Stimulated activated CD4-positive, alpha-beta T cell treated with anti-CD3 and anti-CD28 coated beads, Interleukin-15, amount 100 ng/mL, for 48 hours (primary cell): Measurements from ENCODE around the gene GFAP.
"Not testable (repeated sequence)": the region's sequence is repeated elsewhere in the genome, so short reads cannot be mapped to it uniquely, and the experiment has no call there.

ENCODE experiments used
- DNase-seq, 2 donors: peaks; one replicate each; pipeline ENCODE4 v3.0.0-alpha.2; 2020; ENCODE audit warnings: low read depth in 2 of 2

Gene GFAP

DNA sequence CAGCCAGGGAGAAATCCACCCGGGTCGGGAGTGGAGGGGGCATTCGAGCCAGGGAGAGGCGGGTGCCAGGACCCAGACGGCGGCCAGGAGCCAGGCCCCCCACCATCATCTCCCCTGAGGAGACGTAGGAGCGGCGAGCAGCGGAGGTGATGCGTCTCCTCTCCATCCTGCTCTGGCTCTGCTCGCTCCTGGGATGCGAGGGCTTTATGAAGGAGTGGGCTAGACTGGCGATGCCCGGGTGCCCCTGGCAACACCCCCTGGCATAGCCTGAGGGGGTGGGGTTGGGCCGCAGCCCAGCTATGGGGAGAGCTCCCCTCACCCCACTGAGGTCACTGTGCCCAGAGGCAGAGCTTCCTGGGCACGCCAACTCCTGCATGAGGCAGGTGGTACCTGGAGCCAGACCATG is at the start of gene GFAP:
GFAP (minus strand) TSS at position 180 of the 406 bp plus-strand sequence; CDS start at position 166, 14 bp downstream.
- DNase-seq = no peak

DNA sequence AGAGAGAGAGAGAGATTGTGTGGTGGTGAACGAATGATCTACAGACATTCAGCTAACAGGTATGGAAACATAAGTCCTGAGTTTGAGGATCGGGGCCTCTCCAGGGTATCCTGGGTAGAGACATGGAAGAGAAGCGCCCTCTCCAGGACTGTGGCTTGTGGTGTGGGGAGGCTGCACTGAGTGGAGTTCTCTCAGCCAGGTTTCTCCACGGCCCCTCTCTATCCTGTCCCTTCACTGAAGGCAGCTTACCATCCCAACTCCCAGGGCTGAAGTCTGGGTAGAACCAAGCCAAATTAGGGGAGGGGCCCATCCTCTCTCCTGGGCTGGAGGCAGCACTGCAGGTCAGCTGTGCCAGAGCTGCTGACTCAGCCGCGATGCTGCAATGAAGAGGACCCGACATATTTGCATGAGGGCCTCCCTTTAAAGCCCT is 46.6 kb upstream of the GFAP start:
- no peak for DNase-seq

DNA sequence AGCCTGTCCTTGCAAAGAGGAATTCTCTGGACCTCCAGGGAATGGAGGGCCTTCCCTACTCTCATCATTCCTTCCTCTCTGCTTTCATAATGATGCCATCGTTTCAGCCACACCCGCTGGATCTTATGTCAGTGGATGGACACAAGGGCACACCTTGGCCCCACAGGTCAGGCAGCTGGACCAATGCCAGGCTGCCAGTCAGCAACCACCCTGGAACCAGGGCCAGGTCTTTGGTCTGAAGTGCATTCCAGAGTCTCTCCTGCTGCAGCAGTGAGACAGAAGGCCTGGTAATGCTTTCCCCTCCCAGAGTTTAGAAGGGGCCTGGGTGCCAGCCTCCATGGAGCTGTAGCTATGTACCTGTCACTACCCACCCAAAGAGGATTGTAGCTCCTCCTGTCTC is 45.4 kb upstream of the GFAP start:
- no peak for DNase-seq

DNA sequence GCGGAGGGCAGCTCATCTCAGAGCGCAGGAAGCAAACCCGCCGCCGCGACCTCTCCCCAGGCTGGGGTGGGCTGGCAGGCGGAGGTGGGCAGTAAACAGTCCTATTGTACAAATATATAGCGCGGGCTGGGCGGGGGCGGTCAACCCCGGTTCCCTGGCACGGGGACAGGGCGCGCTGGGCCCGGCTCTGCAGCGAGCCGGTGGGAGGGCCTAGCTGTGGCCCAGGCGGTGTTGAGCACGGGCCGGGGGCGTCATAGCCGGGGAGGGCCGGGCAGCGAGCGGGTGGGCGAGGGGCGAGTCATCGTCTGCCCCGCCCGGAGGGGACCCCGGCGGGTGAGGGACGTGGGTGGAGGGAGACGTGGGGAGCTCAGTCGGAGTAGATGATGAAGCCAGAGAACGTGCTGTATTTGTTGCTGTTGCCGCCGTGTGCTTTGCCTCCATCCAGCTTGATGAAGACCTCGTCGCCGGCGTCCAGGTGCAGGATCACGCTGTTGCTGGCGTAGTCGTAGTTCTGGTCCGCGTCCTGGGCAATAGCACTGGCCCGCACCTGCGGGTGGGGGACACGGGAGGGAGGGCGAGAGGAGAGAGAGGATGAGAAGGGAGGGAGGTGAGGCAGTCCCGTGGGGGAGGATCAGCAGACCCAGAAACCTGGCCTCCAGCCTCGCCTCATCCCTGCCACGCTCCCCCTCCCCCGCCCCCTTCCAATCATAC is 44.7 kb upstream of the GFAP start:
- DNase-seq = no peak

DNA sequence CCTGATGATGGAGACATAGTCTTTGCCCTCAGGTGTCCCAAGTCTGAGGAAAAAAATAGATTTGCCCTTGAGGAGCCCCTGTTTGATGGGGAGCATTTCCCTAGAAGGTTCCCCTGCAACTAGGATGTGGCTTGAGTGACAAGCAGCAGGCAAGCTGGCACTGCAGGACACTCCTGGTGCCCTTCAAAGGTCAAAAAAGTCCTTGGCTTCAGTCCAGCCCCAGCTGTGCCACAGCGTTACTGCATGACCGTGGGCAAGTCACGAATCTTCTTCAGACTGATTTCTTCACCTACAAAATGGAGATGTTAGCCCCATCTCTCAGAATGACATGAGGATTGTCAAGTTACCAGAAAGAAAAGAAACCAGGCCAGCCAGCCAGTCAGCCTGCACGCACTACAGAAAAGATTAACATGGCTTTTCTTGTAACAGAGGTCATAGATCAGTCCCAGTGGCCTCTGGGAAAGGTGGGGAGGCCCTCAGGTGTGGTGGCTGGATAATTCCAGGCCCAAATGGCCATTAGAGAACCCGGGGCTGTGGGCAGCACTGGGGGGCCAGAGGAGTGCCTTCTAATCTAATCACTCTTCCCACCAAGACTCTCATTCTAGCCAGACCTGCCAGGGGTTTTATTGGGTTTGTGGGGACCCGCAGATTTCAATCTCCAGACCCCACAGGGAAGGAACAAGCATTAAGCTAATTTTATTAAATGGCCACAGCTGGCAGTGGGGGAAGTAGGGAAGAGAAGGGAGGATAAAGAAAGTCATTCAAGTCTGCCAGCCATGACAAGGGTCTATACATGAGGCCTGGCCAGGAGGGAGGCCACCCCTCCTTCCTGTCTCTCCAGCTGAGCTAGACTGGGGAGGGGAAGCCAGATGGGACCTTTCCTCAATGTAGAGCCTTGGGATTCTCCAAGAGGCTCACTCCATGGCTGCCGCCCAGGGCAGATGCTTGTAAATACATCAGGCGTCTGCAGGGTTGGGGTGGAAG is 42.0 kb upstream of the GFAP start:
- no peak for DNase-seq

DNA sequence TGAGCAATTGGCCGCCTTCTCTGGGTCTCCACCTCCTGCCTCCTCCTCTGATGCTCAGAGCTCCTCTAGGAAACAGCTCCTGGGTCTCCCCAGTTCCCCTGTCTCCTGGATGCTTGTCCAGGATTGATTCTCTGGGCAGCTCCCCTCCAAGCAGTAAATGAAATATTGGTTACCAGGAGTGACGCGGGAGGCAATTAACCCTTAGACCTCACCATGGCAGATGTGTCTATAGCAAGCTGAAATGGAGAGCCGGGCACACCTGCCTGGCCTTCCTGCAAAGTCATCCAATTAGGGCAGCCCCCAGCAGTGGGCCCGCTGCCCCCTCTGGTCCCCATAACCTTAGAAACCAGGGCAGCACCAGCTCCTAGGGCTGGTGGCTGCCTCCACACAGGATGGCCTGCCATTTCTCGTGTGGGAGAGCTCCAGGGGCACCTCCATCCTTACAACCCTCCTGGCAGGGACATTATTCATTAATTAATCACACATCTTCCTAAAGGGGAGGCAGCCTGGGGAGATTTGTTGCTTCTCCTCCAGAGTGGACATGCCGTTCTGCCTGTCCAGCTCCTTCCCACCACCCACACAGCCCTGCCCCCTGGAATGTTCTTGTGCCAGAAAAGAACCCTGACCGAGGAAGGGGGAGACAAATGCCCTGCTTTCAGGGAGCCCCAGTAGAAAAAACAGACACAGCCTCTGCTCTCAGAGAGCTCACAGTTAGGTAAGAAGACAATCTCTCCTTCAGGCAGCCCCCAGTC is 40.5 kb upstream of the GFAP start:
- no peak for DNase-seq

DNA sequence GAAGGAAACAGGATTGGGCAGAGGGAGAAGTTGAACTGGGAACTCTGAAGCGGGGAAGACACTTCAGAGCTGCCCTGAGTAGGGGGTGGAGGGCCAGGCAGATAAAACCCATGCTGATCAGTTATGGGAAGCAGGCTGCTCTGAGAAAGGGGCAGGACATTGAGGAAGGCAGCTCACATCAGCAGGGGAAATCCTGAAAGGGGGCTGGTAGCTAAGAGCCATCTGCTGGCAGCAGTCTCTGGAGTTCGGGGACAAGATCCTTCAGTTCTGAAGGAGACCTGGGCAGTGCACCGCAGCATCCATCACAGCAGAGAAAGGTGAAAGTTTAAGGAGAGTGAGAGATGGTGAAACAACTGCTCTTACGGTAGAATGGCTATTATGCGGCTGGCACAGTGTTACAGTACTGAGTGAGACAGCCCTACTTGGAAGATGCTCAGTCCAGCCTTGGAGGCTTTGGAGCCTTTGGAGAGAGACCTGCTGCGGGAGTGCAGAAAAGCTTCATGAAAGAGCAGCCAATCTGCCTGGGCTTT is 37.7 kb upstream of the GFAP start:
- DNase-seq = no peak

DNA sequence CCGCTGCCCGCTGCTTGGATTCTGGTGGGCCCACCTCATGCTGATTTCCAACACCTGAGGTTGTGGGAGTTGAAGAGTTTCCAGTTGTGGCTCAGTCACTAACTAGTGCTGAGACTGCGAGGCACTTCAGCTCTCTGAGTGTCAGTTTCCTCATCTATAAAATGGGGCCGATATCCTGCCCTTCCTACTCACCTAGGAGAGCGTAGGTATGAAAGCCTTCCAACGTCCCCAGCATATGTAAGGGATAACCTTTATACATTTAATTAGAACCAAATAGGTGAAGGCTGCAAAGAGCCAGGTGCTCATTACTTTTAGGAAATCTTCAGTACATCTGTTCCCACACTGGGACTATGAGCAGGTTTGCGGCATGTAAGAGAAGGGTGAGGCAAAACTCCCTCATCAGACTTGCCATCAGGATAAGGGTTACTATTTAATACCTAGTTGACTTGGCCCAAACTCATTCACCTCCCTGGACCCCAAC is 33.1 kb upstream of the GFAP start:
- no peak for DNase-seq

DNA sequence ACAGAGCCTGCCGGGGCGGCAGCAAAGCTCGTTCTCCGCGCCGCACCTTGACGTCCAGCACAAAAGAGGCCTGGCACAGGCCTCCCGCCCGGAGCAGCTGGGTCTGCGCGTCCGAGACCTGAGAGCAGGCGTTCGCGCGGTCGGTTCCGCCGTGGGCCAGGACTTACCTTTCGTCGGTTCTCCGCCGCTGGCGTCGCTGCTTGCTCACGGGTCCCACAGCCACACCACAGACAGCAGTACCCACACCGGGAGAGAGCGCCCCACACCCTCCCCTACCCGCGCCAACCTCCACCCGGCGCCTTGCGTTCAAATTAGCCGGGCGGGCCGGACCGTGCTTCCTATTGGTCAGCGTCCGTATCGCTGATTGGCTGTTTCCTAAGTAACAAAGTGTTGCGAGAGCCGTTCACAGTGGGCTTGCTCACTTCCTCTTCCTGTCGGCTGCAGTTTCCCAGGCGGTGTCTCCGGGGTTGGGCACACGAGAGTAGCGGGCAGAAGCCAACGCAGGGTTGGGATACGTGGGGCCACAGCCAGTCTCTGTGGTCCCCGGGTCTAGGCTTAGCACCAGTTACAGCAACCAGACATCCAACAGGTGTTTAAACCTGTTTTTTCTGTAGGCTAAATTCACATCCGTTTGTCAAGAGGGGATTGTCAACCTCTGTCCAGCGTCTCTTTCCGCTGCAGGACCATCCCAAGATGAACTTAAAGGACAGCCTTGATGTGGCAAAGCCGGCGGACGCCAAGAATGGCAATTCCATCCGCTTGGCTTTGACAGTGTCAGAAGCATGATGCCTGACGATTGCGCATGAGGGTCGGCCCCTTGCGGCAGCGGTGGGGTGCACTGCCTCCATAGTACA is 32.4 kb upstream of the GFAP start, which contains the start of gene KIF18B:
KIF18B (minus strand) TSS at position 313 of the 854 bp plus-strand sequence. CDS start 11,429 bp downstream, outside the sequence.
- DNase-seq = peak; percentile 89 to 92

DNA sequence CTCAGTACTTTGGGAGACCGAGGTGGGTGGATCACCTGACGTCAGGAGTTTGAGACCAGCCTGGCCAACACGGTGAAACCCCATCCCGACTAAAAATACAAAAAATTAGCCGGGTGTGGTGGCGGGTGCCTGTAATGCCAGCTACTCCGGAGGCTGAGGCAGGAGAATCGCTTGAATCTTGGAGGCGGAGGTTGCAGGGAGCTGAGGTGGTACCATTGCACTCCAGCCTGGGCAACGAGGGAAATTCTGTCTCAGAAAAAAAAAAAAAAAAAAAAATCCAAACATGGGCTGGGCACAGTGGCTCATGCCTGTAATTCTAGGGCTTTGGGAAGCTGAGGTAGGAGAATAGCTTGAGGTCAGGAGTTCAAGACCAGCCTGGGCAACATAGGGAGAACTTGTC is 30.4 kb upstream of the GFAP start:
- DNase-seq = not testable (repeated sequence)

DNA sequence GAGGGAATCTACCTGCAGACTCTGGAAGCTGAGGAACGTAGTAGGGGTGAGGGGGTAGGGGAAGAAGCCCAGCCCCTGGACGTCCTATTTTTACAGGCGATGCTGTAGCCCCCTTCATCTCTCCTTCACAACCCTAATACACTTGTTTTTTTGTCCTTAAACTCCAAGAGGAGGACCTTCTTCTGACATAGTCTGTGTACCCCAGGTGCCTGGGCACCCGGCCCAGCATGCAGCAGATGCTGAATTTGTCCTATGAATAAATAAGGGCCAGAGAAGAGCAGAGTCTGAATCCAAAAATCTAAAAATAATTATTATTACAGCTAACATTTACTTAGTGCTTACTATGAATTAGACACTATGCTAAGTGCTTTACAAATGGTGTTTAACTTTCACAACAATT is 27.2 kb upstream of the GFAP start:
- no peak for DNase-seq

DNA sequence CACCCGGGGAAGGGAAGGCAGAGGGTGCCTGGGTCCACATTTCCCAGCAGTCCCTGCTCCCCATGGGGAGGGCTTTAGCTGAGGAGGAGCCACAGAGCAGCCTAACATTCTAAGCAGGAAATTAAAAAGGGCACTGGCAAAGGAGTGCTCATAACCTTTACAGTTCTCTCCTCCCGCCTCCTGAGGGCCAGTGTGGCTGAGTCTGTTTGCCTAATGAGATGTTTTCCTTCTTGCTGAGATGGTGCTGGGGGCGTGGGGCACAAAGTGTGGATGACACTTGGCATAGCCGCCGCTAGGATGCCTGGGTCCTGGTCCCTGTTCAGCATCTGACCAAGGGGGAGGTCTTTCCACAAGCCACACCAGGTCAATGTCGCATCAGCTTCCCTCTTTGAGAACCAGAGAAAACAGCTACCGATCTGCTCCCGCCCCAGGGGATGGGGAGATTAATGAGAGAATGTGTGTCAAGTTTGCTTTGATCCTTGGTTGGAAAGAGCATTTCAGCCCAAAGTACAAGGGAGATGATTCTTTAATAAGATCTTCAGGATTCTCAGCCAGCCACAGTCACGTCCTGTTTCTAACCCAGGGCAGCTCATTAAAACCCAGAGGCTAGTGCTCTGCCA is 26.5 kb upstream of the GFAP start:
- no peak for DNase-seq

DNA sequence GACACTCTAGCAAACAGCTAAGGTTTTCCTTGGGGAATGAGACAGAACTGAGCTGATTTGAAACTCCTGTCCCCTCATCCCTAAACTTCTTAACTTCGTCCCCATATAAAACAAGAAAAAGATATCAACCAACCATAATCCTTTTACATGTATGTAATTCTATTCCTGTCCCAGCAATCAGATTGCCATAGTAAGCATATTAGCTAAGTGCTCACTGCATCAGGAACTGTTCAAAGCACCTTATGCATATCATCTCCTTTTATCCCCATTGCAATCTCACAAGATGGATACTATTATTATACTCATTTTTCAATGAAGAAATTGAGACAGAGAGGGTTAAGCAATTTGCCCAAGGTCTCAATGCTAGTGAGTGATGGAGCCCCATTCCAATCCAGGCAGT is 25.5 kb upstream of the GFAP start:
- DNase-seq = no peak

DNA sequence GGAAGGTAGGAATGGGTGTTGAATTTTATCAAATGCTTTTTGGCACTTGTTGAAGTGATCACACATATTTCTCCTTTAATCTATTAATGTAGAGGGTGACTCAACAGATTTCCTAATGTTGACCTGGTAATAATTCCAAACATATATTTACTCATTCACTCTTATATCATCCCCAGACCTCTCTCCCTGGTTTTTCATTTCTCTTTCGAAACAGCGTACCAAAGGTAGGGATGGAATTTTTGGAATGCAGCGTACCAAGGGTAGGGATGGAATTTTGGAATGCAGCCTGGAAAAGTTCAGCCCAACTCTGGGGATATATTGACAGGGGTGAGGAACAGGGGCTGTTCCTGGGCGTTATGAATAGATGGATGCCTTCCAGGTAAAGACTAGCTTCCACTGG is 25.0 kb upstream of the GFAP start:
- no peak for DNase-seq

DNA sequence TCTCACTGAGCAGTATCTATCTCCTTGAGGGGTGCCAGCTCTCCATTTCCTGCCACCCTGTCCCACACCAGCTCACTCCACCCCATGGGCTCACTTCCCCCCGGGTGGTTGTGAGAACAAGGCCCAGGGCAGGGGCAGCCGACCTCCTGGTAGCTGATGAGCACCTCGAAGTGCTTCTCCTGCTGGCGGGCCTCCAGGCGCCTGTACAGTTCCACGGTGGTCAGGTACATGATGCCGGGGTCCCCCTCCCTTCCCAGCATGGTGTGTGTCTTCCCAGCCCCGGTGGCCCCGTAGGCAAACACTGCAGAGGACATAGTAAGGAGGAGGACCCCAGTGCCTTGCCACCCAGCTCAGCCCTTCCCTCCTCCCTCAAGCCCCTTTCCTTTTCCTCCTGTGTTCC is 19.8 kb upstream of the GFAP start:
- DNase-seq = no peak

DNA sequence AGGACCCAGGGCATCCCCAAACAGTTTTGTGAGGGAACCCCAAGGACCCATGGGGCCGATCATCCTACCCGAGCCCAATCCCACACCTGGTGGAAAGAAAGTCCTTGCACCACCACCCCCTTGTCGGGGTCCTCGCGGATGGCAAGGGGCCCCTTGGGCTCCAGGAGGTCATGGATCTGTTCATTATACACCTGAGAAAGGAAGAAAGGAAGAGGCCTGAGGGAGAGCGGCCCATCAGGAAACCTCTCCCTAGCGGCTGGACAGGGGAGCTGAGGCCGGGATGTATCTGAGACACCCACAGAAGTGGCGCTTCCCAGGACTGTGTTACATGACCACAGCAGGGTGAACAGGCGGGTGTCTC is 19.4 kb upstream of the GFAP start:
- no peak for DNase-seq

DNA sequence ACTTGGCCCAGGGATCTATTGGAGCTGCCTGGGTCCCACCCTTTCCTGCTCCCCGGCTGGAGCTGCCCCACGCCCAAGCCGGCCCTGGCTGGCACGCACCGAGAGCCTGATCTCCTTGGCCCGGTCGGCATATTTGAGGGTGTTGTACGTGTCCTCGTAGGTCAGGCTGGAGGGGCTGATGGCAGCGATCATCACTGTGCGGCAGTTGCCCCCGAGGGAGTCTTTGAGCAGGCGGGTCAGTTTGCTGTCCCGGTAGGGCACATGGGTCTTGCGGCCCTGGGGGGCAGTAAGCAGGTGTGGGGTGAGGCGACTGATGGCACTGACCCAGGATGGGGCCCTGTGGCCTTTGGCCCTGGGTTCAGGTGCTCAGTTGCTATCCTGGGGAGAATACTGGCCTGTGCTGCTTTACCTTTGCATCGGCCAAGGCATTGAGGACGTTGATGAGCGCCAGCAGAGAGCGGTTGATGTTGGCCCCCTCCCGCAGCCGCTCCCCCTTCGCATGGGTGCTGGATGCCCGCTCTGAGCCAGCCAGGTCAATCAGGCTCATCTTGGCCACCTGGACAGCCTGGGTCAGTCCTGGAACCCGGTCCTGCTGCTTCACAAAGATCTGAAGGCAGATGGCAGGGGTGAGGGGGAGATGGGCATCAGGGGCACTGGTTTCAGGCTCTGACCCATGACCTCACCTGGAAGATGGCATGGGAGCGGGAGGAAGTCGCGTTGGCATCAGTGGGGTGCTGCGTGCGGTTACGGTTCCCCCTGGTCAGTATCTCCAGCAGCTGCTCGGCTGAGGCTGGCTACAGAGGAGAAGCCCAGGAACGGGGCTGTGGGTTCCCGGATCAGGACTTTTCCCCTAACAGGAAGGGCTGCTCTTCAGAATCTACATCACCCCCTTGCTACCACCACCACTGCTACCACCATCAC is 18.8 kb upstream of the GFAP start:
- DNase-seq = no peak

DNA sequence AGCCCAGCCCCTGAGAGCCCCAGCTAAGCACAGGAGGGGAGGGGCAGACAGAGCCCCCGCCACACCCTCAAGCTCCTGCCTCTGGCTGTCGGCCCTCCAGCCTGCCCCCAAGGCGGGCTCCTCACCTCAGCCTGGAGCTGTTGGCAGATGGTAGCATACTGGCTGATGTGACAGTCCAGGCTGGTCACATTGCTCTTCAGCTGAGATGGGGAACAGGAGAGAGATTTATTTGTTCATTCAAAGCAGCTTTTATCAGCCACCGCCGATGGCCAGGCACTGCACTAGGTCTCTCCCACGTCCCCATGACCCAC is 17.4 kb upstream of the GFAP start:
- DNase-seq = no peak

DNA sequence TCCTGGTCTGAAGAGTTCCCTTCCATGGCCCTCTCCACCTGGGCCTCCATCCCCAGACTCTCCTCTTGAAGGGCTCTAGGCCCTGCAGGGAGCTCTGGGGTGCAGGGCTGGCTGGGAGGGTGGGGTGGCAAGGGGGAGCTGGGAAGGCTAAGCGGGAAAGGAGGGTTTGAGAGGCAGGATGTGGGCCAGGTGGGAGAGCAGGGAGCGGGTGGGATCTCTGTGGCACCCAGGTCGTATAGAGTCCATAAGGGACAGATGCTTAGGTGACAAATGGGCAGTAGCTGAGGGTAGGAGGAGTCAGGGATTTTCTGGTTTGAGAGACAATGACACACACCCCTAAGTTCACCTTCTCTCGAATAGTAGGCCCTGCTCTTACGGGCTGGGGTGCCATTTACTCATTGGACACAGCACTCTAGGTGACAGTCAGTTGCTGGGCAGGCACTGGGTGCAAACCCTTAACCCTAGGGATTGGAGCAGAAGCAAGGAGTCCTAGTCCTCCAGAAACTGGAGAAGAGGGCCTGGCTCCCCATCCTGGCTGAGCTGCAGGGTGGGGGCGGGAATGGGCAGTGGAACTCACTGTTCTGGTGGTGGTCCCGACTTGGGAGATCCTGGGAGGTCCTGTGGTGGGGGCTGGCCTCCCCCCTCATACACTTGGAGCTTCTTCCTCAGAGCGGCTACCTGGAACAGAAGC is 16.9 kb upstream of the GFAP start:
- no peak for DNase-seq
